Activated CD8-positive, alpha-beta memory T cell treated with anti-CD3 and anti-CD28 coated beads for 24 hours (primary cell): ENCODE results near the gene FBXO45.
"Not testable (repeated sequence)": the region's sequence is repeated elsewhere in the genome, so short reads cannot be mapped to it uniquely, and the experiment has no call there.

ENCODE experiments used
- DNase-seq: peaks from one replicate; pipeline ENCODE4 v3.0.0-alpha.2; 2020

Gene FBXO45

GRCh38 chr3:196620161-196620604 lies 51.7 kb downstream of the FBXO45 start:
- DNase-seq, result no peak

DNA sequence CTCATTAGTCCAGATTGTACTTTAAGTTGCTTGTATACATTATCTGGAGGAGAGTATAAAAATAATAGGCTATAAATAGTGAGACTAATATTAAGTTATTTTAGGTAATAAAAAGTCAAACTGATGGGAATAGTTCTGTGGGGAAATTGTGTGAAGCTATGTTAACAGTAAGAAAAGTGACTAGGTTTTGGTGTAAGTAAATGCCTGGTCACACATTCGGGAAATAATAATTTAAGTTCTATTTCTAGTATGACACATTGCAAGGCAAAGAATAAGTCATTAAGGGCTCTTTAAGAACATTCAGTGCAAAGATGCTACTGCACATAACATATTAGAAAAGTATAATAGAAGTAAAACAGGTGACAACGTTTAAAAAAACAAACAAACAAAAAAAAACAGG lies 52.2 kb downstream of the FBXO45 start:
- no peak for DNase-seq

DNA sequence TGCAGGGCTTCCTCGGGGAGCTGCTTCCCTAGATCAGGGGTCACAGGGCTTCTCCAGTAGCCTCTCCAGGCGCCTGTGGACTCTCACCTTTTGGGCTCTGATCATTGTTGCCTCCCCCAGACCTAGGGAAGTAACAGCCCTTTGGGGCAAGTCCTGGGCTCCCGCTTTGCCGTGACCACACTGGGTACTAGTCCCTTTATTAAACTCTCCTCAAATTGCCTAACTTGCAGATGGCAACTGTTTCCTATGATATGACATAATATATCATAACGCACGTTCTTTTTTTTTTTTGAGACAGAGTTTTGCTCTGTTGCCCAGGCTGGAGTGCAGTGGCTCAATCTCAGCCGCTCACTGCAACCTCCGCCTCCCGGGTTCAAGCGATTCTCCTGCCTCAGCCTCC lies 53.2 kb downstream of the FBXO45 start:
- no peak for DNase-seq

DNA sequence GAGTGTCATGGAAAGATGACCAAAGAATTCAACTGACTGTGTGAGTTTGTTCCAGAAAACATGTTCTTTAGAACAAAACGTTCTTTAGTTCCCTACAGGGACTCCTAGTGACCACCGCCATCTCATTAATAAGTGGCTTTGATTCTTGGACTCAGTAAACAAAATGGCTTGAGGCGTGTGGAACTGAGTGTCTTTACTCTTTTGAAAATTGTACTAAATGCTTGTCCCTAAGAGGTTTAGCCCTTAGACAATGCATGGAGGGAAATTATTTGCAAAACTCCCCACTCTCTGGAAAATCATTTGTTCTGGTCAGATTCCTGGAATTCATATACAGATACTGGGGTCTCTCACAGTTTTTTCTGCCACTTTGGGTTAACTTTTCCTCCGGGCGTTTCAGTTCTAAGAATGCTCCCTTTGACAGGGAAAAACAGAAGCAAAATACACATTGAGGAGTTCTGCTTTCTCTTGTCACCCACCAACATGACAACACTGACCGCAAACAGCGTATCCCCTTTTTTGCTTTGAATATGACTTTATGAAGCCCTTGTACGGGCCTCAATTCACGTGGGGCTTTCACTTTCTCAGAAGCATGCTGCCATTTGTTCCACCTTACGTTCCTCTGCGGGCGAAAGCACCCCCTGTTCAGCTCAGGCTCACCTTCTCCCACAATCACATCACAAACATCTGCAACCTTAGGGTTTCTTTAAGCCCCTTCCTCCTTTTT lies 55.8 kb downstream of the FBXO45 start:
- DNase-seq, result no peak

DNA sequence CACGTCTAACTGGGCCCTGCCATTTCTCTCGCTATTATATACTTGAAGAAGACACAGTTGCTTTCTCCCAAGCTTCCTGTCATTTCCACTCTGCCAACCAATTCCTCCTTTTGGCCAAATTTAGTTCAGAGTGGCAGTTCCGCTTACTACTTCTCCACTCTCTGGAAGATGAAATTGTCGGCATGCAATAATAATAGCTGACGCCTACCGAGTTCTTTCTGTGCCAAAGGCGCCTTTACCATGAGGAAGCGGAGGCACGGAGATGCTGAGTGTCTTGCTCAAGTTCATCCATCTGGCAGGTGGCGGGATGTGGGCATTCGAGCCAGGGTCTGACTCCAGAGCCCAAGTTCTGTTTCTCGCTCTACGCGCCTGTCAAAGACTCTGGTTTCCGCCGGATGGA lies 56.4 kb downstream of the FBXO45 start:
- DNase-seq, result no peak

DNA sequence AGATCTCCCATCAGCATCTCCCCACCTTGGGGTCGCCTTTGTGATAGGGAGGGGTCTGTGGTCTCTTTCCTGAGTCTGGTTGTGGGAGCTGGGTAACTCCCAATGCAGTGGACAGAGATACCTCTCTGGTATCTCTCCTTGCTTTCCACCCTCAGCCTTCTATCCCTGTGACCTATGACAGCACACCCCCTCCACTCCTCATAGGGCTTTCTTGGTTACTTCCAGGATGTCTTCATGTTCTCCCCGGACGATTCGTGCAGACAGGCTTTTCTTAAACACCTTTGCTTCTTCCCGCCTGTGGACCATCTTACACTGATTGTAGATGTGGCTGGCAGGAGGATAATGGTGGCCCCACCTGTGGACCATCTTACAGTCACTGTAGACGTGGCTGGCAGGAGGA lies 56.9 kb downstream of the FBXO45 start:
- DNase-seq, result no peak

DNA sequence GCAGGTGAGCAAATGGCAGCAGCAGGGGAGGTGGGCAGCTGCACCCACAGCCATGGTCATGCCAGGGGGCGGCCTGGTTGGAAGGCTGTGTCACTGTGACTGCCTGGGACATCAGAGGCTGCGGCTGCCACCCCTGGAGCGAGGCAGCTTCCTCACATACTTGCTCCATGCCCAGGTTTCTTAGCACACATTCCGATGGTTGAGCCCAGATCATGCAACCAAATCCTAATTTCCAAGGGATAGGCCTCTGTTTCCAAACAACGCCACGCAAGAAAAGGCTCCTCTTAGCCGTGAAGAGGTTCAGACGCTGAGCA lies 59.4 kb downstream of the FBXO45 start:
- DNase-seq, result no peak

DNA sequence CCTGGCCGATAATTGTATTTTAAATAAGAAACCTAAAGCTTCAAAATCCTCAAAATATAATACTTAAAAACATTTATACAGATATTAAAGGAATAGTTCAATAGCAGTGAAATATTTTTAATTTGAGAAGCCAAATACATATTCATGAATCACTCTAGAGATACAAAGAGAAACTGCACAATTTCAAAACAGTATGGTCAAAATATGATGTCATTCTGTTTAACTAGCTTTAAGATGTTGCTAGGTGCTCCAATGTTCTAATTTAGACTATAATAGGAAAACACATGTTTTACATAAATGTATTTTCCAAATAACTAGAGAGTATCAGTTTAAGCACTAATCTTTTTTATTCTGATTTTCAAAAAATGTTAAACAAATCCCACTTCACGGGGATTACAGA lies 60.8 kb downstream of the FBXO45 start:
- DNase-seq, result no peak

- DNase-seq, result no peak
Observed at GRCh38 chr3:196631682-196632045, 63.2 kb downstream of the FBXO45 start.

DNA sequence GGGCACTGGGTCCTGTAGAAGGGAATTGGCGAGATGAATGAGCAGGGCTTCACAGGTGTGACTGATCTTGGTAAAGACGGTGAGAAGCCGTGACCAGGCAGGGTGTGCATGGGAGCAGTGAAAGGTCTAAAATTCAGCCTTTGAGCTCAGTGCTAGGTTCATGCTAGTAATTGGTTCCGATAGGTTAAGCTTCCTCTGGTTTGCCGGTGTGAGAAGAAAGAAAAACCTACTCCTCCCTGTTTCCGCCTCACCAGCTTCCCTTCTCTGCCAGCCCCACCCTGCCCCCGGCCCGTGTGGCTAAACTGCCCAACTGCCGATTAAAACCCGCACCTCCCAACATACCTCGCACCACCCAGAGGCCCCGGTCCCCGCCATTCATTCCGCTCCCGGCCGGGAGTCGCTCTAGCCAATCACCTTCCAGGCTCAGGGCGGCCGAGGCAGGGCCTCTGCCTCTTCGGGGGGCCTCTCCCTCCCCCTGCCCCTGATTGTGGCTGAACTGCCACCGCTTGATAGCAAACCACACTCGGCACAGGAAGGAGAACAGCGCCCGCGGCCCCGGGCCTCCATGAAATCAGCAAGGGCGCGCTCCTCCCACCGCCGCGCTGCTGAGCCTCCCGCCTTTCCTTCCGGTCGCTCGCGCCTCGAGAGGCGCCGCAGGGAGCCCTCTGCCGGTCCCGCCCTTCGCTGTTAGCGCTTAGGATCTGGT lies 63.7 kb downstream of the FBXO45 start:
- peak; percentile 93 for DNase-seq

DNA sequence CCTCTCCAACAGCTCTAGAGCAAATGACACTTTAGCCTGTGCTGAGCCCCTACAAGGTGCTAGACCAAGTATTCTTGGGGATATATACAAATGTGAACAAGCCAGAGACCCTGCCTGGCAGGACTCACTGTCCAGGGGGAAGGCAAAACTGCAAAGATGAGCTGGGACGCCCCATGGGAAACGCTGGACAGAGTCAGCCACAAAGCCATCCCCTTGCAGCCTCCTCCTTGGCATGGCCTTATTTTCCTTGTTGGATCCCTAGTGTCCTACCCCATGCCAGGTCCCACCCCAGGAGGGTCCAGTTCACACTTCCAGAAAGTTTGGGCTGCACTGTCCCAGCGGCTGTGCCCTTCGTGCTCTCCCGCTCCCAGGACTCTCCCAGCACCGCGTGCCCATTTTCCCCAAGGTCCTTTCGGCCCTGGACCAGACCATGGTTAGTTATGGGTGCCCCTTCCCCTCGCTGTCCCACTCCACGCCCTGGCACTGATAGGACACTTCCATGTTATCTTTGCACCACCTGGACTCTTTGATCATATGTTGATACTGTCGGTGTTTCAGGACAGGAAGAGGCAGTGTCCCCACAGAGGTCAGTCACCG lies 65.2 kb downstream of the FBXO45 start:
- DNase-seq, result no peak

DNA sequence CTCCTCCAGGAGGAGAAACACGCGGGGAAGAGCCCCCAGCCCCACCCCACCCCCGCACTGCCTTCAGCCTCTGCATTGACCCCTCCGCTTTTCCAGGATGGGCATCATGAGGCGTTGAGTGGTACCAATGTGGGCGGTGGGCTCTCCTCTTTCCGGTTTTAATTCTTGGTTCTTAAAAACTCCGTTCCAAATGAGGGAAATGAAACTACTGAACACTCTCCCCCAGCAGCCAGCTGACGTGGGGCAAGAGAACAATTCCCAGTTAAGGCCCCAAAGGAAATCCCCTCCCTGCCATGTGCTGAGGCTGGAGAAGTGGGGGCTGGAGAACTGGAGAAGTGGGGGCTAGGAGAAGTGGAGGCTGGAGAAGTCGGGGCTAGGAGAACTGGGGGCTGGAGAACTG lies 65.8 kb downstream of the FBXO45 start:
- DNase-seq, result no peak

- DNase-seq, result no peak
Observed at GRCh38 chr3:196634829-196635228, 66.4 kb downstream of the FBXO45 start.

GRCh38 chr3:196636369-196637349 lies 68.2 kb downstream of the FBXO45 start:
- no peak for DNase-seq

GRCh38 chr3:196637941-196638340 lies 69.5 kb downstream of the FBXO45 start:
- not testable (repeated sequence) for DNase-seq
